GM19328 (cell line): Measurements from ENCODE around the gene GCNA.
"Not testable (repeated sequence)": the region's sequence is repeated elsewhere in the genome, so short reads cannot be mapped to it uniquely, and the experiment has no call there.

Experiments used
- ATAC-seq: cut with Tn5 transposase; IDR thresholded peaks from one replicate; pipeline ENCODE4 v1.9.1; 2021; ENCODE audit warnings: mild to moderate bottlenecking, moderate library complexity; ENCODE audit not compliant: unreplicated experiment

Gene GCNA

GRCh38 chrX:71637253-71637618, 59.0 kb downstream of the GCNA start:
- ATAC-seq, result no peak

- no peak for ATAC-seq
Measured at GRCh38 chrX:71637848-71638247, 59.6 kb downstream of the GCNA start.

- no peak for ATAC-seq
Measured at GRCh38 chrX:71638409-71638808, 60.2 kb downstream of the GCNA start.

GRCh38 chrX:71640002-71640401, 61.8 kb downstream of the GCNA start:
- ATAC-seq, result no peak

GRCh38 chrX:71644406-71644805, 66.2 kb downstream of the GCNA start:
- ATAC-seq, result not testable (repeated sequence)

GRCh38 chrX:71650333-71650969, 72.2 kb downstream of the GCNA start:
- peak; percentile 53 for ATAC-seq

- ATAC-seq, result no peak
Measured at GRCh38 chrX:71652405-71652804, 74.2 kb downstream of the GCNA start.

GRCh38 chrX:71653344-71653743, 75.1 kb downstream of the GCNA start:
- ATAC-seq, result no peak

- ATAC-seq, result no peak
Measured at GRCh38 chrX:71657267-71657666, 79.0 kb downstream of the GCNA start.

- ATAC-seq, result no peak
Measured at GRCh38 chrX:71659342-71659741, 81.1 kb downstream of the GCNA start.

GRCh38 chrX:71659959-71660358, 81.7 kb downstream of the GCNA start:
- no peak for ATAC-seq

GRCh38 chrX:71660562-71661416, 82.6 kb downstream of the GCNA start:
- no peak for ATAC-seq

- no peak for ATAC-seq
Measured at GRCh38 chrX:71661919-71662318, 83.7 kb downstream of the GCNA start.

- ATAC-seq, result not testable (repeated sequence)
Measured at GRCh38 chrX:71662654-71663053, 84.4 kb downstream of the GCNA start.
